Anterior cingulate cortex (tissue), 58 donors: ENCODE measurements around the gene LHCGR.
"Not testable (repeated sequence)": the region's sequence is repeated elsewhere in the genome, so short reads cannot be mapped to it uniquely, and the experiment has no call there.

Experiments used
- DNase-seq, 58 donors: peaks; one replicate each; lab custom pipeline; 2025; lab: John Stamatoyannopoulos, UW

LHCGR gene

GRCh38 chr2:48749291-48750127 is 6.0 kb downstream of the LHCGR start:
- DNase-seq, result peak in 1 of 58 donors; percentile 28

DNA sequence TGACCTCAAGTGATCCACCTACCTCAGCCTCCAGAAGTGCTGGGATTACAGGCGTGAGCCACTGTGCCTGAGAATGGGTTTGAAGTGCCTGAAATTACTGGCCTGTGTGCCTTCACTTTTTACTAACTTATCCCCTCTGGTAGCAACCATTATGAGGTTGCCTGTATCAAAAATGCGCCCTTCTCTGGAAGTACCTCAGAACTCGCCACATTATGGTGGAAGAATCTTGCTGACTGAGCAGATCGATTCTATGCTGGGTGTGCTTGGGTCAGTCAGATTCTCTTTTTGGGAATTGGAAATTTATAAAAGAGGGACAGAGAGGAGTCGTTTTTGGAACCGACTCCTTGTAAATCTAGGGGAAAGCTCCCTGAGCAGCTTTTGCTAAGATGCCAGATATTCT is 8.2 kb downstream of the LHCGR start:
- no peak for DNase-seq

DNA sequence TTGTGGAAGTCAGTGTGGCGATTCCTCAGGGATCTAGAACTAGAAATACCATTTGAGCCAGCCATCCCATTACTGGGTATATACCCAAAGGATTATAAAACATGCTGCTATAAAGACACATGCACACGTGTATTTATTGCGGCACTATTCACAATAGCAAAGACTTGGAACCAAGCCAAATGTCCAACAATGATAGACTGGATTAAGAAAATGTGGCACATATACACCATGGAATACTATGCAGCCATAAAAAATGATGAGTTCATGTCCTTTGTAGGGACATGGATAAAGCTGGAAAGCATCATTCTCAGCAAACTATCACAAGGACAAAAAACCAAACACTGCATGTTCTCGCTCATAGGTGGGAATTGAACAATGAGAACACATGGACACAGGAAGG is 16.3 kb downstream of the LHCGR start:
- DNase-seq, result not testable (repeated sequence)

GRCh38 chr2:48738806-48739205 is 16.7 kb downstream of the LHCGR start:
- no peak for DNase-seq

GRCh38 chr2:48736251-48736650 is 19.3 kb downstream of the LHCGR start:
- no peak for DNase-seq

DNA sequence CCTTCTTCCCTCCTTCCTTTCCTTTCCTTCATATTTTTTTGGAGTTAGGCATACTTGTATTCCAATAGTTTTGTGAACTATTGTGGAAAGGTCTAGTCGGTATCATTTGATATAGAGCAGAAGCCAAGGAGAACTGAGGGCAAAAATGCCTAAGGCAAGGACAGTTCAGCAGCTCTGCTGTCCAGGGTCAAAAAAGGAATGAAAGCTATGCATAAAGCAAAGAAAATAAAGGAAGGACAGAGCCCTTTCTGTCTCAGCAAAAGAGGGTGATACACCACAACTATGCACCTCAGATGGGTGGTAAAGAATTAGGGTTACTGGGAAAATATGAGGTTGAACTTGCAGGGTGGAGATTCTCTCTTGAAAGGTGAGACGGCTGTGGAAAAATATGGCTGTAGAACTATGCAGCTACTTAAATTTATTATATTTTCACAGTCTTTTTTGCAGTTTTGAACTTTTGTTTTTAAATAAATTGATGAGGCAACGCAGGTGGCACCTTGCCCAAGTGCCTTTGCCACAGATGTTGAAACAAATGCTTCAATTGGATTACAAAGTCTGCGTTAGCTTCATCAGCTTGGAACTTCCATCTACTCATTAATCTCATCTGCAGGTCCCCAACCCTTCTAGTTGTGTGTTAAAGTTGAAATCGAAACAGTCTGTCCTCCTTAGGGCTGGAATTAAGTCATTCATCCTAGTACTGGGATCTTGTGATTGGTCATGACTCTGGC is 20.8 kb downstream of the LHCGR start:
- DNase-seq, result no peak

DNA sequence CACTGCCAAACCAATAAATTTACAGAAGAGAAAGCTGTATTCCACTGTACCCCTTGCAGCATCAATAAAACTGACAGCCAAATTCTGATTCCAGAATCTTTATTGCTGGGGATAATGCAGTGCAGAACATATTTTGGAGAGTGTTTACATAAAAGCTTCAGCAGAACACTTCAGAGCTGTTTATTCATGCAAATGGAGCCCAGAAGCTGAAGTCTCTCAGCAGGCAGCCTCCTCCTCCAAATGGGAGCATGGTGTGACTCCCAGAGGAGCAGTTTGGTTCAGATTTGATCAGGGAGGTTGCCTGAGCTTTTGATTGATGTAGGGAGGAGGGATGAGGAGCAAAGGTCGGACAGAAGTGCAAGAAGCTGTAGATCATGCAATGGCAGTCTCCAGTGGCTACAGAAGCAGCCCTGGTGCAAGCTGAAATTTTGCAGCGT is 22.4 kb downstream of the LHCGR start:
- DNase-seq, result no peak

DNA sequence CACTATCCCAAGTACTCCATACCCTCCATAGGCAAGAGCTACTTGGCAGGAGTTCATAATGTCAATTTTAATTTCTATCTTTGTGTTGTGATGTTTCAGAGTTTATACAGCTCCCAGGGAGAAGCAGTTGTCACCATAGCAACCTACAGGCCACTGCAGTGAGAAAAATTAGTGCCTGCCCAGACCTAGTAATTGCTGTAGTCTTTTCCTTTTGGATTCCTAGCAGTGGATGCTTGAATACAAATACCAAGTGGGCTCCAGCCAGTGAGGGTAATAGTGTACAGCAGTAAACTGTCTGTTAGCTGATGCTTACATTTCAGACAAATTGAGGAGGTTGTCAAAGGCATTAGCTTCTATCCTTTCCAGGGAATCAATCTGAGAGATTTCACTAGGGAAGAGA is 26.7 kb downstream of the LHCGR start:
- peak in 3 of 58 donors; percentile 8 to 14 (median 9) for DNase-seq

DNA sequence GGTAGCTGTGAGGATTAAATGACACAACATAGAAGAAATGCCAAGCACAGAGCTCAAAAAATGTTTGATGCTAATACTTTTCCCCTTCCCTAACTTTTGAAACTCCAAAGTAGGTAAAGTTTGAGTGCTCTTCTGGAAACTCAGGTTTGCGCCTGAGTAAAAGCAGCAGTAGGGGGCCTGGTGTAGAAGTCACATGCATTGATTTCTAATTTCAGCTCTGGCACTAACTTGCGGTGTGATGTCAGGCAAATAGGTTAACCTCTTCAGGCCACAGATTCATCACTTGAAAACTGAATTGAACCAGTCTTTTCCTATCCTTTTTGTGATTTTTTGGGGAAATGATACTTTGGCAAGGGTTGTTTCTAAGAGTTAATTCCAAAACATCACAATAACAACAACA is 27.2 kb downstream of the LHCGR start:
- DNase-seq, result no peak

DNA sequence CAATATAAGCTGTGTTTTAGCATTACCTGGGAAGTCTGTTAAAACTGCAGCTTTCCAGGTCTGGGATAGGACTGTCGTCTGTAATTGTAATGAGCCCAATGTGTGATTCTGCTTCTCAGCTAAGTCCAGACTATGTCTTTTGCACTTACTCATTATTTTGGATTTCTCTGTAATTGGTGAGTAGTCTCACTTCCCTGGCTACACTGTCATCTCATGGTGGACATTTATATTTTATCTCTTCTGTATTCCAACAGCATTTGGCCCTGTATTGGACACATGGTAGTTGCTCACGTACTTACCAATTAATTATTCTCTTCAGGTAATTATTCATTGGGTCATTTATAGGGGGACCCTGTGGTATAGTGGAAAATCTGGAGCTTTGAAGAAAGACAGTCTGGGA is 28.0 kb downstream of the LHCGR start:
- DNase-seq, result no peak

DNA sequence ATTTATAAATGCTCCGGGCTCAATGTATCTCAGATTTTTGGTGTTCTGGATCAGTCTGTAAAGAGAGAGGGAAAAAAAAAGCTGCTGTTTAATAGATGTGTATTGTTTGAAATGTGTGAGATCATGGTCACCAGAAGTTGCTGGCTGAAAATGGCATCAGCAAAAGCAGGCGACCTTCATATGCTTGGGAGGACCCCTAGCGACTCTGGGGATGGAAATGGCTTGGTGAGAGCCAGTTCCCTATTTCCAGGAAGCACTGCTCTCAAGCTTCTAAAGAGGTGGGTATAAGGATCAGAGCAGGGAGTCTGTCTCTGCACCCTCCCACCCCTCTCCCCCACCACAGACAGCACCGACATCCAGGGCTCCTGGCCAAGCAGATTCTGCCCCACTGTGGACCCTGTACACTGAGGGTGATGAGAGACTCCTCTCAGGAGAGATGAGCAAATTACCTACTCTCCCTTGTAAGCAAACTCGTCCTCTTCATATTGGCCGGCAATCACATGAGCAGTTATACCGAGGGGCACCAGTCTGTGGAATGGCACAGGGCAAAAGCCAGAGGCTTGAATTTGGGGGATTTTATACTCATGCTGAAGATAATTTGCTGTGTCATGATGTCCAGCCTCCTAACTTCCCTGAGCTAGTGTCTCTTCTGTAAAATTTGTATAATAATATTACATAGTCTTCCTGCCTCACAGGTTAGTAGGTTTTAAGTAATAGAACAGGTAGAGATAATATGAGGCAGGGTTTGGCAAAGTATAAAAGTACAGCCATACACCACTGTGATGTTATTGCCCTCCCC is 29.6 kb downstream of the LHCGR start:
- peak in 24 of 58 donors; percentile 3 to 48 (median 30) for DNase-seq

GRCh38 chr2:48724278-48724677 is 31.2 kb downstream of the LHCGR start:
- DNase-seq, result no peak

- DNase-seq, result no peak
Measured at GRCh38 chr2:48723129-48723528, 32.4 kb downstream of the LHCGR start.

GRCh38 chr2:48722391-48722790 is 33.1 kb downstream of the LHCGR start:
- no peak for DNase-seq

GRCh38 chr2:48721158-48721557 is 34.4 kb downstream of the LHCGR start:
- no peak for DNase-seq

GRCh38 chr2:48719480-48720177 is 35.9 kb downstream of the LHCGR start:
- peak in 8 of 58 donors; percentile 4 to 36 (median 15) for DNase-seq

DNA sequence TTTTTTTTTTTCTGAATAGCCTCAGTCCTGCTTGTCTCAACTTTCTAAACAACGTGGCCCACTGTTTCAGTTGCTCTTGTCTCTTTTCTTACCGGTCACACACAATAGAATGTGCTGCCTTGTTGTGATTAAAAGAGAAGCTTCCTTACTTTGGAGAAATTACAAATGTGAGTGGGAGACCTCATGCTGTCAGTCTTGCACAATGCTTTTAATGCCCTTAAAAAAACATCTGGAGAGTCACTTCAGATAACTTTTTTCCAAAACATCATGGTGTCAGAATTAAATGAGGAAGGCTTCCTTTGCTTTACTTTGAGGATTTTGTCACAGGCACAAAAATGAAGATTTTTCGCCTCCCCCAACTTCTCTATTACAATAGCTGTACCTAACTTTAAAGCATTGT is 37.7 kb downstream of the LHCGR start:
- no peak for DNase-seq

DNA sequence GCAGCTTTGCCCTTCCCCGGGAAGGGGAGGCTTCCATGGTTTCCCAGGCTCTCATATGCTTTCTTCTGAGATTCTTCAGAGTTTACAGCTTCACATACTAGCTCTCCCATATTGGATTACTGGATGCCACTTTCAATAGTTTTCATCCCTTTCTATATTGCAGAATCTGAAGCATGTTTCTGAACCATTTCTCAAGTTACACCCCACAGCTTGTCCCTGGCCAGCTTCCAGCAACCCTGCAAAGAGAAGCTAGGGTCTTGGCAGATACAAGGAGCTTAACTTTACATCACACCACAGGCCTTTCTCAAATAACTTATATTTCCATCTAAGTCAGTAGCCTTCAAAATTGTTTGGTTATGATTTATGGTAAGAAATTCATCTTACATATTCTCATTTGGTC is 39.6 kb downstream of the LHCGR start:
- no peak for DNase-seq

GRCh38 chr2:48715042-48715899 is 40.3 kb downstream of the LHCGR start:
- no peak for DNase-seq
